ENCODE data around the gene VAPB. TPM values are rescaled to one million over a fixed set of nuclear protein-coding genes. Genes with fewer than 3 reads are reported as not detected.

VAPB gene
- total RNA-seq, 4 donors from 2014 or later = 9.4 to 13.0 (median 11.0) TPM

- DNase-seq (ENCODE audit: low spot score in 2 of 2) = peak in 1 of 2 donors; percentile 4
- 82% methylated on average over 10 of the region's 10 CpGs for WGBS, 2 donors
- intact Hi-C loops (cut with DNase I; ENCODE audit: low total_unique reads) = no loop called here
- no peak overlapping the region for H3K4me3 ChIP-seq (ENCODE audit: low read depth, poor library complexity, severe bottlenecking)
- TF ChIP-seq POLR2A (IDR thresholded peaks at IDR 0.05) (no peak), CTCF (IDR thresholded peaks at IDR 0.05) (no peak)
Observed at GRCh38 chr20:58482416-58482815, 93.4 kb downstream of the VAPB start.

GRCh38 chr20:58483051-58483450 is 94.0 kb downstream of the VAPB start:
- 77 to 78% methylated on average over 5 of the region's 5 CpGs for WGBS, 2 donors
- DNase-seq (ENCODE audit: low spot score in 2 of 2) = peak in 1 of 2 donors; percentile 52
- no peak for TF ChIP-seq POLR2A (IDR thresholded peaks at IDR 0.05)
- TF ChIP-seq CTCF (IDR thresholded peaks at IDR 0.05) = no peak

GRCh38 chr20:58483470-58483869 is 94.4 kb downstream of the VAPB start:
- no peak for TF ChIP-seq POLR2A (IDR thresholded peaks at IDR 0.05)
- no peak for TF ChIP-seq CTCF (IDR thresholded peaks at IDR 0.05)
- H3K4me3 ChIP-seq (ENCODE audit: low read depth, poor library complexity, severe bottlenecking) = no peak overlapping the region
- peak in 1 of 2 donors; percentile 43 for DNase-seq (ENCODE audit: low spot score in 2 of 2)
- intact Hi-C loops (cut with DNase I; ENCODE audit: low total_unique reads) = no loop called here
- WGBS, 2 donors = 88 to 91% methylated on average over 6 of the region's 6 CpGs

More at GRCh38 chr20:58483051-58483450, 94.0 kb downstream of the VAPB start:
- no peak overlapping the region for H3K4me3 ChIP-seq (ENCODE audit: low read depth, poor library complexity, severe bottlenecking)
- intact Hi-C loops (cut with DNase I; ENCODE audit: low total_unique reads) = no loop called here

- no peak overlapping the region for H3K4me3 ChIP-seq (ENCODE audit: low read depth, poor library complexity, severe bottlenecking)
- TF ChIP-seq POLR2A (IDR thresholded peaks at IDR 0.05) (no peak), CTCF (IDR thresholded peaks at IDR 0.05) (no peak)
- DNase-seq (ENCODE audit: low spot score in 2 of 2) = no peak
- intact Hi-C loops (cut with DNase I; ENCODE audit: low total_unique reads) = no loop called here
- WGBS, 2 donors = 82 to 86% methylated on average over 3 of the region's 3 CpGs
Observed at GRCh38 chr20:58485393-58485792, 96.4 kb downstream of the VAPB start.

- intact Hi-C loops (cut with DNase I; ENCODE audit: low total_unique reads) = no loop called here
- WGBS, 2 donors = 23 to 34% methylated on average over 1 of the region's 1 CpG
- no peak overlapping the region for H3K4me3 ChIP-seq (ENCODE audit: low read depth, poor library complexity, severe bottlenecking)
- TF ChIP-seq POLR2A (IDR thresholded peaks at IDR 0.05) = no peak
- no peak for TF ChIP-seq CTCF (IDR thresholded peaks at IDR 0.05)
- DNase-seq (ENCODE audit: low spot score in 2 of 2) = no peak
Observed at GRCh38 chr20:58486207-58486606, 97.2 kb downstream of the VAPB start.

GRCh38 chr20:58492074-58492718 is 103.2 kb downstream of the VAPB start:
- peak in 1 of 2 donors; percentile 2 for DNase-seq (ENCODE audit: low spot score in 2 of 2)
- 80 to 83% methylated on average over 7 of the region's 7 CpGs for whole genome bisulfite sequencing, 2 donors
- TF ChIP-seq CTCF (IDR thresholded peaks at IDR 0.05) = no peak
- TF ChIP-seq POLR2A (IDR thresholded peaks at IDR 0.05) = no peak
- no peak overlapping the region for H3K4me3 ChIP-seq (ENCODE audit: low read depth, poor library complexity, severe bottlenecking)
- intact Hi-C loops (cut with DNase I; ENCODE audit: low total_unique reads) = no loop called here

Measured in lower leg skin (tissue), 4 donors.